Measurements from ENCODE around the gene WHRN.

Gene WHRN

DNA sequence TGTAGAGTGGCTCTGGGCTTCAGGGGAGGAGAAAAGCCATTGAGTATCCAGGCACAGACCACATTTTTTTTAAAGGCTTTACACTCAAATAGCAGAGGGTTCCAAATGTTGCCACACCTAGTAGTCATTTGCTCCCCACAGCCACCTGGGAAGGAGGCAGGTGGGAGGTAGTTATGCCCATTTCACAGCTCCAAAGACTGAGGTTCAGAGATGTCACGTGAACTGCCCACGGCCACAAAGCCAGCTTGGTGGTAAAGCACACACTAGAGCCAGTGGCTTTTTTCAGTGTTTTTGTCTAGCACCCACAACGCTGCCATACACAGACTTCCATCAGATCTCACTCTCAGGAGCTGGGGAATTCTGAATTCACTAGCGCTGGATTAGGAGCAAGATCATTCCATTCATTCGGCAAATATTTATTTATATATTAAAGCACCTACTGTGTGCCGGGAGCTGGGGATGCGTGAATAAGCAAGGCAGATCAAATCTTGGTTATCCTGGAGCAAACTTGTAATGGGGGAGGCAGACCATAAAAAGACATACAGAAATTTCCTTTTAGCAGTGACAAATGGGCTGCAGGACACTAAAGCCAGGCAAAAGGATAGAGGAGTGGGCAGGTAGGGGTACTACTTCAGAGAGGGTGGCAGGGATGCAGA, 7.4 kb downstream of the WHRN start:
- H3K4me3 ChIP-seq (ENCODE audit: low read depth, low read length) = no peak overlapping the region
- TF ChIP-seq POLR2A (IDR thresholded peaks at IDR 0.05; ENCODE audit: extremely low read depth, insufficient read length) (no peak), MYC (IDR thresholded peaks at IDR 0.05; ENCODE audit: low read depth, low read length) (no peak)
- TF ChIP-seq, protein P1, sequence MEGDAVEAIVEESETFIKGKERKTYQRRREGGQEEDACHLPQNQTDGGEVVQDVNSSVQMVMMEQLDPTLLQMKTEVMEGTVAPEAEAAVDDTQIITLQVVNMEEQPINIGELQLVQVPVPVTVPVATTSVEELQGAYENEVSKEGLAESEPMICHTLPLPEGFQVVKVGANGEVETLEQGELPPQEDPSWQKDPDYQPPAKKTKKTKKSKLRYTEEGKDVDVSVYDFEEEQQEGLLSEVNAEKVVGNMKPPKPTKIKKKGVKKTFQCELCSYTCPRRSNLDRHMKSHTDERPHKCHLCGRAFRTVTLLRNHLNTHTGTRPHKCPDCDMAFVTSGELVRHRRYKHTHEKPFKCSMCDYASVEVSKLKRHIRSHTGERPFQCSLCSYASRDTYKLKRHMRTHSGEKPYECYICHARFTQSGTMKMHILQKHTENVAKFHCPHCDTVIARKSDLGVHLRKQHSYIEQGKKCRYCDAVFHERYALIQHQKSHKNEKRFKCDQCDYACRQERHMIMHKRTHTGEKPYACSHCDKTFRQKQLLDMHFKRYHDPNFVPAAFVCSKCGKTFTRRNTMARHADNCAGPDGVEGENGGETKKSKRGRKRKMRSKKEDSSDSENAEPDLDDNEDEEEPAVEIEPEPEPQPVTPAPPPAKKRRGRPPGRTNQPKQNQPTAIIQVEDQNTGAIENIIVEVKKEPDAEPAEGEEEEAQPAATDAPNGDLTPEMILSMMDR (IDR thresholded peaks at IDR 0.05; ENCODE audit: low read depth, low read length) = no peak
- TF ChIP-seq, protein P2, sequence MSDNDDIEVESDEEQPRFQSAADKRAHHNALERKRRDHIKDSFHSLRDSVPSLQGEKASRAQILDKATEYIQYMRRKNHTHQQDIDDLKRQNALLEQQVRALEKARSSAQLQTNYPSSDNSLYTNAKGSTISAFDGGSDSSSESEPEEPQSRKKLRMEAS (IDR thresholded peaks at IDR 0.05; ENCODE audit: low read depth, low read length) = no peak
- no peak for DNase-seq (ENCODE audit: low read depth)

DNA sequence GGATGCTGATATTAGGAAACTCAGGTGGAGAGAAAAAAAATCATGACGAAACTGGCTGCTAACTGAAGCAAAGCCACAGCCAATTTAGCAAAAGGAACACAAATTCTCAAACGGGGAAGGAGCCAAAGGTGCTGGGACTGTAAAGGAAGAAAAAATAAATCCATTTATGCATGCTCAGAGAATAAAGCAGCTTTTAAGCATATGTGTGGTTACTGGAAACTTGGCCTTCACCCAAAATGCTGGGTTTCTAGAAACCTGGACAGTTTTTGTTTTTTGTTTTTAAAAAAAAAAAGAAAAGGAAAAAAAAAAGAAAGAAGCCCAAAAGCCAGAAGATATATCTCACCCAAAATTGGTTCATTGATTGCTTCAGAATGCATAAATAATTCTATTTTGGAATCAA, 8.0 kb downstream of the WHRN start:
- TF ChIP-seq MYC (IDR thresholded peaks at IDR 0.05; ENCODE audit: low read depth, low read length) (no peak), POLR2A (IDR thresholded peaks at IDR 0.05; ENCODE audit: extremely low read depth, insufficient read length) (no peak)
- TF ChIP-seq, protein P1 (IDR thresholded peaks at IDR 0.05; ENCODE audit: low read depth, low read length) = no peak
- TF ChIP-seq, protein P2 (IDR thresholded peaks at IDR 0.05; ENCODE audit: low read depth, low read length) = no peak
- H3K4me3 ChIP-seq (ENCODE audit: low read depth, low read length) = no peak overlapping the region

DNA sequence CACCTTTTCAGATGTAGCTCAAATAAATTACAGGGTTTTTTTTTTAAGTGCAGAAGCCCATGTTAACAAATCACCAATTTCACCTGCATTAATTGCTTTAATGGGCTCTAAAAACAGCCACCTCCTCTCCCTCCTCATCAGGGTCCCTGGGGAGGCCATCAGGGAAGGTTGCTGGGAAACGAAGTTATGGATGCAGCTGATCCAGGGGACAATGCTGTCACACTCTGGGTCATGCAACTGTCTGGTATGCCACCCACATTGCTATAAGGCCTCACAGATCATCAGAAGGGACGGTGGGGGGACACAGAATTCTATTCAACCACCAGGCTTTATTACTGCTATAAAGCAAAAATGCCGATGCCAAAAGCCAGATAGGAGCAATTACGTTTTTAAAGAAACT, 9.3 kb downstream of the WHRN start:
- H3K4me3 ChIP-seq (ENCODE audit: low read depth, low read length) = no peak overlapping the region
- DNase-seq (ENCODE audit: low read depth) = no peak
- TF ChIP-seq, protein P2 (IDR thresholded peaks at IDR 0.05; ENCODE audit: low read depth, low read length) = no peak
- TF ChIP-seq, protein P1 (IDR thresholded peaks at IDR 0.05; ENCODE audit: low read depth, low read length) = no peak
- TF ChIP-seq POLR2A (IDR thresholded peaks at IDR 0.05; ENCODE audit: extremely low read depth, insufficient read length) = no peak
- no peak for TF ChIP-seq MYC (IDR thresholded peaks at IDR 0.05; ENCODE audit: low read depth, low read length)

More for the DNA sequence above, 8.0 kb downstream of the WHRN start:
- no peak for DNase-seq (ENCODE audit: low read depth)

DNA sequence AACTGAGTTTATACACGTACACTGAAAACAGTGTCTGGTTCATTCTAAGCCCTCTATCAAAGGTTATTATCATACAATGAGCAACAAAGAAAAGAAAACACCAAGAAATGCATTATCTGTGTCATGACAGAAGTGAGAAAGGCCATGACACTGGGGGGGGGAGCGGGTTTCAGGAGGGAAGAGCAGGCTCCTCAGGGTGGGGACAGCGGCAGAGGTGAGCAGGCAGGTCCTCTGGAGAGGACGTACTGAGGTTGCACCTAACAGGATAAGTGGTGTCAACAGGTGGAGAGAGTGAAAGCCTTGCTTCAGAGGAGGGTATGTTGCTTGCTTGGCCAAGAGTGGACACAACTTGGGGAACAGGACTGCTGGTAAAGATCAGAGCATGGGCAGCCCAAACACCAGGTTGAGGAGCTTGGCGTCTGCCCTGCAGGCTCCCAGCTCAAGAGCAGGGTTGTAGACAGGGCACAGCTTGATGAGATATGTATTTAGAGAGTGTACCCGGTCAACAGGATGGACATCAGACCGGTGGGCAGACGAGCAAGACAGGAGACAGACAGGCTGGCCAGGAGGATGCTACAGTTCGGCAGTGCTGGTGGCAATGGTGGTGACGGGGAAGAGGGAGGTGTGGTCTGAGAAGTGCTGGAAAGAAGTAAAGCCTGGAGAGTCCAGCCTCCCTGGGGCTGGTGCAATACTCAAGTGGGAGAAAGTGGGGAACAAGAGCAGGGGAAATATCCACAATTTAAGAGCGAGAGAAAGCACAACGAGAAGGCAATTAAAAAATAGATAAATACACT, 10.3 kb downstream of the WHRN start:
- TF ChIP-seq MYC (IDR thresholded peaks at IDR 0.05; ENCODE audit: low read depth, low read length) = no peak
- TF ChIP-seq POLR2A (IDR thresholded peaks at IDR 0.05; ENCODE audit: extremely low read depth, insufficient read length) = no peak
- TF ChIP-seq, protein P2 (IDR thresholded peaks at IDR 0.05; ENCODE audit: low read depth, low read length) = no peak
- TF ChIP-seq, protein P1 (IDR thresholded peaks at IDR 0.05; ENCODE audit: low read depth, low read length) = no peak
- no peak overlapping the region for H3K4me3 ChIP-seq (ENCODE audit: low read depth, low read length)
- DNase-seq (ENCODE audit: low read depth) = no peak

DNA sequence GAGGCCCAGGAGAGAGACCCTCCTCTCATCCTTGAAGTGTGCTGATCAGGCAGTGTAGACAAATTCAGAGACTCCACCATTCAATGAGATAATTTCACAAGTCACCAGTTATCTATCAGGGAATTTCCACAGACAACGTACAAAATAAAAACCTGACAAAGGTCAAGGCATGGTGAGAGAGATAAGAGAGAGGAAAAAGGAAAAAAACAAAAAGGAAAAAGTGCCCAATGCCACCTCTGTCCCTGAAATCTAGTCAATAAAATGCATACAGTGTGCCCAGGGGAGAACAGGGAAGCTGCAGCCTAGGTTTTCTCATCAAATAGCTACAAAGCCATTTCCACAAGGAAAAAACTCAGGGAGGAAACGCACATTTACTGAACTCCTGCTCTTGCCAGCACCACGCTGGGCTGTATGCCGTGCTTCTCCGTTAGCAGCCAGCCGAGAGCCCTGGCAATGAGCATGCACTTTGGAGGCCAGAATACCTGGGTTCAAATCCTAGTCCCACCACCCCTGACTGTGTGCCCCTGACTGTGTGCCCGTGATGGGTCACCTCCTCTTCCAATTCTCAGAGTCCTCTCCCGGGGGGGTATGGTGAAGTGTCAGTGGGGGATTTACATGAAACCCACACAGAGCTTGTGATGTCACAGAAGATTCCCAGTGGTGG, 11.6 kb downstream of the WHRN start:
- H3K4me3 ChIP-seq (ENCODE audit: low read depth, low read length) = no peak overlapping the region
- TF ChIP-seq, protein P2 (IDR thresholded peaks at IDR 0.05; ENCODE audit: low read depth, low read length) = no peak
- TF ChIP-seq POLR2A (IDR thresholded peaks at IDR 0.05; ENCODE audit: extremely low read depth, insufficient read length) = no peak
- DNase-seq (ENCODE audit: low read depth) = no peak

Data from NB4 (cell line).